Caco-2 (cell line): ENCODE results near the gene ZNF148. TPM values are rescaled to one million over a fixed set of nuclear protein-coding genes. Genes with fewer than 3 reads are reported as not detected.

Source experiments
- BruUV-seq: library from RNA; stranded (reverse); fragments of 400-500 nt; replicated peaks from 2 replicates; lab custom pipeline; 2021; lab: Mats Ljungman, UMichigan
- CTCF ChIA-PET: fragments of 300-600 bp; sonication (Branson Sonifier 250); formaldehyde crosslinking; loops from one replicate; lab custom pipeline; 2022; ENCODE audit warnings: antibody characterized with exemption; lab: Charles Lee
- POLR2A ChIA-PET: fragments of 300-600 bp; sonication (Branson Sonifier 250); formaldehyde crosslinking; loops from one replicate; lab custom pipeline; 2022; ENCODE audit warnings: antibody characterized with exemption; lab: Charles Lee
- DNase-seq, 2 experiments: peaks; one replicate each; pipeline versions ENCODE4 v3.0.0 to v3.0.0-alpha.2; 2020 to 2022
- H3K27me3 ChIP-seq: replicated peaks from 2 replicates; pipeline ENCODE4 v1.6.0; 2011; ENCODE audit warnings: low read length; ENCODE audit not compliant: control insufficient read depth, insufficient read depth
- H3K36me3 ChIP-seq: 2 replicates; pipeline ENCODE4 v1.5.1; 2011; ENCODE audit warnings: low read length; ENCODE audit not compliant: control insufficient read depth, insufficient read depth
- H3K4me1 ChIP-seq: fragments of 250-450 bp; sonication (Bioruptor Pico); 2 replicates; pipeline ENCODE4 v1.5.1; 2020; ENCODE audit warnings: mild to moderate bottlenecking
- H3K4me3 ChIP-seq: 2 replicates; pipeline ENCODE4 v1.5.1; 2011; ENCODE audit warnings: low read depth, mild to moderate bottlenecking, control low read depth, low read length
- H3K9me3 ChIP-seq: fragments of 250-450 bp; sonication (Bioruptor Pico); 2 replicates; pipeline ENCODE4 v1.5.1; 2020; ENCODE audit warnings: mild to moderate bottlenecking, moderate library complexity
- H3K27ac Mint-ChIP-seq: one replicate; pipeline ENCODE4 v1.8.0; 2022; ENCODE audit warnings: mixed read lengths; ENCODE audit not compliant: unreplicated experiment
- H3K27me3 Mint-ChIP-seq: one replicate; pipeline ENCODE4 v1.8.0; 2022; ENCODE audit warnings: mixed read lengths; ENCODE audit not compliant: insufficient read depth, unreplicated experiment
- H3K36me3 Mint-ChIP-seq: one replicate; pipeline ENCODE4 v1.8.0; 2022; ENCODE audit warnings: mild to moderate bottlenecking, mixed read lengths; ENCODE audit not compliant: insufficient read depth, unreplicated experiment
- H3K4me1 Mint-ChIP-seq: one replicate; pipeline ENCODE4 v1.8.0; 2022; ENCODE audit warnings: low read depth, mixed read lengths; ENCODE audit not compliant: unreplicated experiment
- H3K4me3 Mint-ChIP-seq: one replicate; pipeline ENCODE4 v1.8.0; 2022; ENCODE audit warnings: mild to moderate bottlenecking, moderate library complexity, mixed read lengths; ENCODE audit not compliant: unreplicated experiment
- H3K9me3 Mint-ChIP-seq: one replicate; pipeline ENCODE4 v1.8.0; 2022; ENCODE audit warnings: mixed read lengths; ENCODE audit not compliant: unreplicated experiment
- CTCF ChIP-seq, 2 experiments: fragments of 200-600 bp in 1 of 2; IDR thresholded peaks; 1 replicate in 1 of 2; 2 replicates in 1 of 2; pipeline versions ENCODE4 v1.5.1 to v1.8.0; 2011 to 2022; ENCODE audit warnings: antibody characterized with exemption in 1 of 2, control low read depth in 1 of 2, inconsistent platforms in 1 of 2, low read depth in 1 of 2, low read length in 1 of 2, mild to moderate bottlenecking in 1 of 2, moderate library complexity in 1 of 2; ENCODE audit not compliant: insufficient read depth in 1 of 2, severe bottlenecking in 1 of 2, unreplicated experiment in 1 of 2
- intact Hi-C: fragments of 100-400 bp; cut with micrococcal nuclease; formaldehyde crosslinking; loops from one replicate; pipeline ENCODE4 v1.10.0; 2022; ENCODE audit not compliant: unreplicated experiment
- total RNA-seq: library from RNA; stranded (reverse); gene quantifications from 2 replicates; pipeline ENCODE4 v1.2.3, GENCODE V29; 2022

The ZNF148 gene
- total RNA-seq, 1 experiment from 2014 or later, result 33.3 TPM

DNA sequence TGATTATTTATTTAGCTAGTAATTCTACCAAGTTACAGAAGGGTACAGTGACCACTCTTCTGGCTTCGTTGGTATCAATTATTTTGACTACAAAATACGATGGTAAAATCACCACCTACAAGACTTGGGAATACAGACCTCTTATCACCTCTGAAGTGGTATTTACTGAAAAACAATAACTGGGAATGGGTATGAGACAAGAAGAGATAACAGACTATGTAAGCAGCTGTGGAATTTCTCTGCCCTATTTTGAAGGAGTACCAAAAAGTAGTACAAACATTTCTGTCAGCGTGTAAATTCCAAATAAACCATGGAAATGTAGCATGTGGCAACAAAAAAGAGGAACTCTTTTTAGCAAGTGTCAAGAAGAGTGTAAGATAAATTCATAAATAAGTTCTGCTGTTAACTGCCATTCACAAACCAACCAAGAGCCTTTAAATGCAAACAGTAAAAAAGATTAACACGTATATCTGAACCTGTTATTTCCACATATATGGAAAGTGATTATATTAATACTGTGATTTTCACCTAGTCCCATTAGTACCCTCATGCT is 85.6 kb downstream of the ZNF148 start:
- H3K4me1 Mint-ChIP-seq, result peaks cover 15% of the 10 kb centered on the region
- H3K9me3 ChIP-seq, result no peaks in the 10 kb centered on the region
- H3K36me3 ChIP-seq, result 0 out of 2 replicates have a peak, but pooled peaks cover 2% of the 10 kb centered on the region
- H3K27me3 ChIP-seq, result no peaks in the 10 kb centered on the region
- no peak overlapping the region for H3K4me3 ChIP-seq
- CTCF ChIA-PET, result no interaction called here
- BruUV-seq, result no TSS peak
- no peak for DNase-seq
- no peak overlapping the region for H3K27ac Mint-ChIP-seq
- no peaks in the 10 kb centered on the region for H3K36me3 Mint-ChIP-seq
- POLR2A ChIA-PET, result no interaction called here
- no peaks in the 10 kb centered on the region for H3K27me3 Mint-ChIP-seq
- 0 out of 2 replicates have a peak, but pooled peaks cover 2% of the 10 kb centered on the region for H3K4me1 ChIP-seq
- no peak overlapping the region for H3K4me3 Mint-ChIP-seq
- no peaks in the 10 kb centered on the region for H3K9me3 Mint-ChIP-seq
- intact Hi-C loops, result no loop called here
- no peak for TF ChIP-seq CTCF (IDR thresholded peaks at IDR 0.05; ENCODE audit: insufficient read depth in 1 of 2, low read depth in 1 of 2, low read length in 1 of 2, severe bottlenecking in 1 of 2, unreplicated experiment in 1 of 2)

DNA sequence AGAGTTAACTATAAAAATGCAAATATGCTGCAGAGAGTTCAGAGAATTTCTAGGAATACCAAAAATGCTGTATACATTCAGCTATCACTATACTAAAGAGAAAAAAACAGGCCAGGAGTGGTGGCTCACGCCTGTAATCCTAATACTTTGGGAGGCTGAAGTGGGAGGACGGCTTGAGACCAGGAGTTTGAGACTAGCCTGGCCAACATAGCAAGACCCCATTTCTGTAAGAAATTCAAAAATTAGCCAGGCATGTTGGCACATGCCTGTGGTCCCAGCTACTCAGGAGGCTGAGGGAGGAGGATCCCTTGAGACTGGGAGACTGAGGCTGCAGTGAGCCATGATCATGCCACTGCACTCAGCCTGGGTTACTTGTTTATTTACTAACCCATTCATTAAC is 87.9 kb downstream of the ZNF148 start:
- Histone ChIP-seq H3K4me1 (0 out of 2 replicates have a peak, but pooled peaks cover 2% of the 10 kb centered on the region), H3K9me3 (no peaks in the 10 kb centered on the region), H3K36me3 (0 out of 2 replicates have a peak, but pooled peaks cover 2% of the 10 kb centered on the region), H3K27me3 (no peaks in the 10 kb centered on the region), H3K4me3 (no peak overlapping the region)
- no peaks in the 10 kb centered on the region for H3K27me3 Mint-ChIP-seq
- no peak for DNase-seq
- ChIA-PET POLR2A (no interaction called here), CTCF (no interaction called here)
- intact Hi-C loops, result no loop called here
- H3K4me3 Mint-ChIP-seq, result no peak overlapping the region
- H3K27ac Mint-ChIP-seq, result no peak overlapping the region
- no peaks in the 10 kb centered on the region for H3K9me3 Mint-ChIP-seq
- BruUV-seq, result no TSS peak
- peaks cover 15% of the 10 kb centered on the region for H3K4me1 Mint-ChIP-seq
- no peak for TF ChIP-seq CTCF (IDR thresholded peaks at IDR 0.05; ENCODE audit: insufficient read depth in 1 of 2, low read depth in 1 of 2, low read length in 1 of 2, severe bottlenecking in 1 of 2, unreplicated experiment in 1 of 2)
- peaks cover 6% of the 10 kb centered on the region for H3K36me3 Mint-ChIP-seq

GRCh38 chr3:125281381-125281780 is 93.7 kb downstream of the ZNF148 start:
- CTCF ChIA-PET, result interaction anchor here (0.6 kb wide), 1 partner anchor 61 kb away, joined by 3 read pairs; no protein-coding TSS in a partner anchor
- intact Hi-C loops, result no loop called here
- H3K27me3 Mint-ChIP-seq, result no peaks in the 10 kb centered on the region
- Histone ChIP-seq H3K36me3 (no peaks in the 10 kb centered on the region), H3K4me1 (no peaks in the 10 kb centered on the region), H3K4me3 (no peak overlapping the region), H3K27me3 (no peaks in the 10 kb centered on the region), H3K9me3 (no peaks in the 10 kb centered on the region)
- no peak for TF ChIP-seq CTCF (IDR thresholded peaks at IDR 0.05; ENCODE audit: insufficient read depth in 1 of 2, low read depth in 1 of 2, low read length in 1 of 2, severe bottlenecking in 1 of 2, unreplicated experiment in 1 of 2)
- no peaks in the 10 kb centered on the region for H3K4me1 Mint-ChIP-seq
- H3K36me3 Mint-ChIP-seq, result peaks cover 11% of the 10 kb centered on the region
- no peak overlapping the region for H3K27ac Mint-ChIP-seq
- no TSS peak for BruUV-seq
- no peak overlapping the region for H3K4me3 Mint-ChIP-seq
- no peak for DNase-seq
- H3K9me3 Mint-ChIP-seq, result no peaks in the 10 kb centered on the region
- POLR2A ChIA-PET, result no interaction called here
